AG09309 (cell line): Measurements from ENCODE around the gene PABPC1L.

Source experiments
- DNase-seq: peaks from one replicate; pipeline ENCODE4 v3.0.0-alpha.2; 2010; ENCODE audit warnings: low read depth
- H3K4me3 ChIP-seq: 2 replicates; pipeline ENCODE4 v1.5.1; 2011; ENCODE audit warnings: mild to moderate bottlenecking, low read depth, low read length, moderate library complexity; ENCODE audit not compliant: control insufficient read depth
- CTCF ChIP-seq: IDR thresholded peaks from 2 replicates; pipeline ENCODE4 v1.5.1; 2011; ENCODE audit warnings: mild to moderate bottlenecking, low read depth, low read length, inconsistent platforms; ENCODE audit not compliant: insufficient read depth, control insufficient read depth; ENCODE audit errors: missing control alignments

The PABPC1L gene

GRCh38 chr20:44914924-44915323, 5.1 kb downstream of the PABPC1L start:
- no peak overlapping the region for H3K4me3 ChIP-seq
- no peak for DNase-seq
- TF ChIP-seq CTCF, result no peak

GRCh38 chr20:44916586-44916985, 6.7 kb downstream of the PABPC1L start:
- no peak for TF ChIP-seq CTCF
- DNase-seq, result no peak
- H3K4me3 ChIP-seq, result no peak overlapping the region

GRCh38 chr20:44917399-44917798, 7.5 kb downstream of the PABPC1L start:
- TF ChIP-seq CTCF, result no peak
- no peak for DNase-seq
- H3K4me3 ChIP-seq, result no peak overlapping the region

DNA sequence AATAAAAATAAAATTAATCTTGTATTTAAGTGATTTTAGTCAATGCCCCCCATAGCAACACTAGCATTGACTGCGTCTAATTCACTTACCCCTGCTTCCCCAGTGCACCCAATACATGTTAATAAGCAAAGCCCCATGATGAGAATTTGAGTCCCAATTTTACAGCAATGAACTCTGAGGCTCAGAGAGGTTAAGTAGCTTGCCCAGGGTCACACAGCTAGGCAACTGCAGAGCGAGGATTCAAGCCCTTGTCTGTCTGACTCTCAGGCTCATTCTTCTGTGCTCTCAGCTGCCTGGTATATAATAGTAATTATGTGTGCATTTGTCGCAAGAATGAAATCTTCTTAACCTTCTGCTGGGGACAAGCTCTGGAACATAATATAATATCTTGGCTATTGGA, 8.5 kb downstream of the PABPC1L start:
- H3K4me3 ChIP-seq, result no peak overlapping the region
- TF ChIP-seq CTCF, result no peak
- no peak for DNase-seq

DNA sequence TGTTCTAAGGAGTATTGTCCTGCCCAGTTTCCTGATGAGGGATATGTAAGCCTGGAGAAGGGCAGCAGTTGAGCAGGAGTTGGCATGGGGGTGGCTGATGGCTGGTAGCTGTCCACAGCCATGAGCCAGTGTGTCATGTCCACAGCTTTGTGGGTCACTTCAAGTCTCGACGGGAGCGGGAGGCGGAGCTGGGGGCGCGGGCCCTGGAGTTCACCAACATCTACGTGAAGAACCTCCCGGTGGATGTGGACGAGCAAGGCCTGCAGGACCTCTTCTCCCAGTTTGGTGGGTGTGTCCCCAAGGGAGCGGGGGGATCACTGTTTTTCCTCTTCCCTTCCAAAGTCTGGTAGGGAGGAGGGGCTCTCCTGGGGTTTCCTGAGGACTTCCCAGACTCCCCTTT, 8.9 kb downstream of the PABPC1L start:
- no peak overlapping the region for H3K4me3 ChIP-seq
- no peak for DNase-seq
- no peak for TF ChIP-seq CTCF

- DNase-seq, result no peak
- no peak overlapping the region for H3K4me3 ChIP-seq
- TF ChIP-seq CTCF, result no peak
Measured at GRCh38 chr20:44921447-44921846, 11.6 kb downstream of the PABPC1L start.

- no peak overlapping the region for H3K4me3 ChIP-seq
- no peak for DNase-seq
- TF ChIP-seq CTCF, result no peak
Measured at GRCh38 chr20:44924541-44924940, 14.7 kb downstream of the PABPC1L start.
